Measurements from ENCODE around the gene OPN1SW.
A peak's percentile ranks its signal among the peaks of the same experiment; 100 is the strongest.

OPN1SW gene

GRCh38 chr7:128792471-128793180, 17.0 kb upstream of the OPN1SW start:
- DNase-seq = no peak

DNA sequence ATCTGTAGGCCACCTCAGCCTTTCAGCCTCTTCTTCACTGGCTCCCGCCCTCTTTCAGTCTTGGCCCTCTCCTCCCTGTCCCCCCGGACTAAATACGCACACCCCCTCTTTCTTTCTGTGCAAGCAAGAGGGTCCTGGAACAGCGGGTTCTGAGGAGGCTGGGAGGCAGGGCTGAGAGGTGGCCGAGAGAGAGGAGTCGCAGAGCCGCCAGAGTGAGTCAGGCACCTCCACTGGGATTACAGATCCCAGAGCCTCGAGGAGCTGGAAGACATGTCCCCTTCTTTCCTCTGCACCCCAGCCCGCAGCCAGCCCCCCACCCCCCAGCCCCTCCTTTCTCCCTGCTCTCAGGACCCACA, 16.4 kb upstream of the OPN1SW start:
- no peak for DNase-seq

DNA sequence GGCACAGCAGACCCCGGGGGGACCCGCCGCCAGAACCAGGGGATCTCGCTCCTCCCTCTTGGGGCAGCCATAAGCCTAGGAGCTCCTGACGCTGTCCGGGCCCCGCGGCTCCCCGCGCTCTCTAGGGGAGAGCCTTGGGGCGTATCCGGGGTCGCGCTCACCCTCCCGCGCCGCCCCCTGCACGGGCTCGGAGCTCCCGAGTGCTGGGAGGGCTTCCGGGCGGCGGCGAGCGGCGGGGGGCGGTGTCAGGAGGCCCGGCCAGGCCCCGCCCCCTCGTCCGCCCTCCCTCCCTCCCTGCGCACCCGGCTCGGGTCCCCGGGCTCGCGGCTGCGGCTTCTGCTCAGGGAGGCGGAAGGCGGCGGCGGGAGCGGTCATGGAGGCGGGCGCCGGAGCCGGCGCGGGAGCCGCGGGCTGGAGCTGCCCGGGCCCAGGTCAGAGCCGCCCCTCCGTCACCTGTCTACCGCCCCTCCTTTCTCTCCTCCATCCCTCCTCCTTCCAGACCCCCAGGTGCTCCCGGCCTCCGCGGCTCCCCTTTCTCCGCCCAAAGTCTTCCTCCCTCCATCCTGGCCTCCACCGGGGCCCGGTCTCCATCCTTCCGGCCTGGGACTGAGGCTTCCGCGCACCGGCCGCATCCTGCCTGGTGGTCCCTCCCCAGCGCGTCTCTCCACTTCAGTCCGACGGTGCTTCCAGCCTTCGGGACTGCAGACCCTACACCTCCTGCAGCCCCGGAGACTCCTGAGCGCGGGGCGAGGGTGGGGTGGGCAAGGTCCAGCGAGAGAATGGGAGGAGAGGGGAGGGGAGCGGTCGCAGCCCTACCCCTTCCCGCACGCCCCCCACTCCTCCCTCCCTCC, 15.8 kb upstream of the OPN1SW start, which contains the start of gene CCDC136:
Gene CCDC136 (plus strand): TSS at position 848 of the 851 bp plus-strand sequence. CDS start 444 bp downstream, outside the sequence.
- peak; percentile 77 for DNase-seq

DNA sequence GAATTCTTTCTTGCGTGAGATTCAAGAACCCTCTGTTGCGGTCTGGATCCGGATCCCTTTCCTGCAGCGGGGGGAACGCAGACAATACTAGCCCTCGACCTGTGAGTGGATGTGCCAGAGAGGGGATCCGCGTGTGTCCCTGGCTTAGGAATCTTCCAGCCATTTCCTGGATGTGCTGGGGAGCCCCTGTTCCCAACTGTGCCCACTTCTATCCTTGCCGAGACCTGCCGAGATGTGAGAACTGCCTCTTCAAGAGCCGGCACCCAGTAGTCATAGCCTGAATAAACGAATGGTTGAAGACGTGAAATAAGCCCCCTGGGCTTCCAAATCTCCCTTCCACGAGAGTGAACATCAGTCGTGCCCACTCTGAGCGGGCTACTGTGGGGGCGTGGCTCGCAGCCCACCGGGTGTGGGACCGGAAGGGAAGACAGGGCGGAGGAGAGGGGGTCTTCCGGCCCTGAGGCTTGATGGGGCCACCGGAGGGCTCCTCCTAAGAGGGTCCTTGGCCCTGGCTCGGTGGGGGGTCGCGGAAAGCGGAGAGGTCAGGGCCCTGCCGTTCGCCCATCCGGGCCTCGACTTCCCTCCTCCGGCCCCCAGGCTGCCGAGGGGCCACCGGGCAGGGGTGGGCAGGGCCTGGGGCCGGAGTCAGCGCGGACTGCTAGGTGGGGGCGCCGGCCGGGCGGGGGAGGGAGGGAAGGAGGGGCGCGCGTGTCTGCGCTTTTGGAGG, 14.9 kb upstream of the OPN1SW start:
- DNase-seq = no peak

DNA sequence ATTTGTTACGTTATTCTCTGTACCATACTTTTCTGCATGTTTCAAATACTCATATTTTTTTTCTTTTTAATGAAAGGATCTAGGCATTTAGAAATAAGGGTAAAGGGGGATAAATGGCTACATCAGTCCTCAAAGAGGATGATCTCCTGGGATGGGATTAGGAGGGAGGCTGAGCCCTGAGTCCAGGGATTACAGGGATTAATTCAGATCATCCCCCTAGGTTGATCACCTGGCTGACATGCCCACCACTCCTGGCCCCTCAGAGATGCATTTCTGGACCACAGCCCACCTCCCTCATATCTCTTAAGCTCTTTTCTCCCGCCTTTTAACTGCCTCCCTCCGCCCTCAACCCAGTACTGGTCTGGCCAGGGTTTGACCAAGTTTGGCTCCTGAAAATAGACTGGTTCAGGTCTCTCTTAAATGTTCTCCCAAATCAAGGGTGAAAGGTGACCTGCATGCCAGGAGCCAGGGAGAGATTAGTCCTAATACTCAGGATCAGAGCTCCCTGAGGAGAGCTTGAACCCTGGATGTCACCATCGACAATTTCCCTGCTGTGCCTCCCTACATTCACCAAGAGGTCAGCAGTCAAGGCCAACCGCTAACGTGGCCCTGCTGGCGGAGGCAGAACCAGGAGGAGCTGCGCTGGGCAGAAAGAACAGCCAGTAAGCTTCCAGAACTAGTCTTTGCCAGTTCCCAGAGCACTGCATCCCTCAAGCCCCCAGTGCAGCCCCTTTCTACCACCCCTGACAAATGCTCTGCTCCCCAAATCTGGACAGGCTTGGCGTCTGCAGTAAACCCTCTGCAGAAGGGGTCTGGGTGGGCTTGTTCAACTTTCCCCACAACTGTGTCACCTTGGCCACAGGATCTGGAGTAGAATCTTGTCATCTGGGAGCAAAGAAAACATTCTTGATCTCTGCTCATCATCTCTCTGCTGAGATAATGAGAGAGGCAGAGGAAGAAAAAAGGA, 13.1 kb upstream of the OPN1SW start:
- no peak for DNase-seq

DNA sequence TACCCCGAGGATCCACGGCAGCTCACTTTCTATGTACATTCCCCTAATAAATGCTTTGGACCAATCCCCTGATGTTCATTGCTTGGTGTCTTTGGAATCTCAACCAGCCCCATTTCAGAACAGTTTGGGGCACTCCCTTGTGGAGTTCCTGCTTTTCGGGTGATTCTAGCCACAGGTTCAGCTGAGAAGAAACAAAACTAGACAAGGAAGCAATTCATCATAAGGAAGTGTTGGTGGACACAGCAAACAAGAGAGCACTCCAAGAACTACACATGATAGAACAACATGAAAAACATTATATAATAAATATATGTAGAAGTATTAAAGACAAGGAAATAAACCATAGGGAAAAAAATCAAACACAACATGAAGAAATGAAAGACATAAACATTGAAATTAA, 10.1 kb upstream of the OPN1SW start:
- DNase-seq = no peak

DNA sequence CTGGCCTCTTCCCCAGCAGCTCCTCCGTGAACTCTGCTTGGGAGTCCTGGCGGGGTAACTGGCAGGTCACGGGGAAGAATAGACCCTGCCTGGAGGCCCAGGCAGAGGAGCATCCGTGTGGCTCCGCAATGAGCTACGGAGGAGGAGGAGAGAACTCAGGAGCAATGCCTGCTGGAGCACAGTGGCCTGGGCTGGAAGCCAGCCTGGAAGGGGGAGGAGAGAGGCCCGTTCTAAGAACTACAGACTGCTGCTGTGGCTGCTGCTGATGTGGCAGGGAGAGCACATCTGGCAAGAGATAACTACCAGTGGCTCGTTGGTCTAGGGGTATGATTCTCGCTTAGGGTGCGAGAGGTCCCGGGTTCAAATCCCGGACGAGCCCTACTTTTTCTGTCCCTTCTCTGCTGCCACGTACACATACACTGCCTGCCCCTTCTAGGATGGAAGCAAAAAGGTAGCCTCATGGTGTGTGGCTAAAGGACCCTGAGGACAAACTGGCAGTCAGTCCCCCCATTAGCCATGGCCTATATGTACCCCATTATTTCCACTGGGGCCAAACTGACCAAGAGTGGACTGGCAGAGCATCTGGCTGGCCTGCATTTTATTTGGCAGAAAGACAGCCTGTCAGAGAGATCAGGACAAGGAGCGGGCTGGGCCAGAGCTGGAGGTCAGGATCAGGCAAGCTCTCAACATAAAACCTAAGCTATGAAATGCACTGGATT, 7.7 kb upstream of the OPN1SW start:
- no peak for DNase-seq

DNA sequence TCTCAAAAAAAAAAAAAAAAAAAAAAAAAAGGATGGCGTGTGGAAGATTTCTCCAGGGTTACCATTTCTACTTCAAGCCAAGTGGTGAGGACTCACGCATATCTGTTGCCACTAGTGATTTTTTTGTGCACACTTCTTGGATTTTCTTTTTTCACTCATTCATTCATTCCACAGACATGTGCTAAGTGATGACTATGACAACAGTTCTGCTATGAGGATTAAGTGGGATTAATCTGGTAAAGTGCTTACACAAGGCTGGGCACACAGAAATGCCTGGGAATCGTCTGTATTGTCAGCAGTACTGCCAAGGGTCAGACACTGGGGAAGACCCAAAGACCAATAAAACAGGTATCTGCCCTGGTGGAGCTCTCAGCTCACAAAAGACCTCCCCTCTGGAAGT, 6.3 kb upstream of the OPN1SW start:
- no peak for DNase-seq

- no peak for DNase-seq
Observed at GRCh38 chr7:128781126-128781525, 5.5 kb upstream of the OPN1SW start.

DNA sequence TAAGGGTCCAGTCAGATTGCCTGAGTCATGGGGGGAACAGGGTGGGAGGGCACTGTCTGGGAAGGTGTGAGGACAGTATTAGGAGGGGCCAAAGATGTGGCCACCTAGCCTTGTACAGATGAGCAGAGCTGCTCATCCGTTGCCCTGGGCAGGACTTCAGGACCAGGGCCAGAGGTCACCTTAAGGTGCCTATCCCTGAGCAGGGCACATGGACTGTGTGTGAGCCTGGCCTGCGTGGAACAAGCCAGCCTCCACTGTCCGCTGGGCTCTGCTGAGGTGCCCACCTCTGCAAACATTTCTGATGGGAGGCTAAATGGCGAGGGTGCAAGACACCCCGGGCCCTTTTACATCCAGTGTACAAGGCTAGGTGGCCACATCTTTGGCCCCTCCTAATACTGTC, 3.4 kb upstream of the OPN1SW start:
- no peak for DNase-seq

DNA sequence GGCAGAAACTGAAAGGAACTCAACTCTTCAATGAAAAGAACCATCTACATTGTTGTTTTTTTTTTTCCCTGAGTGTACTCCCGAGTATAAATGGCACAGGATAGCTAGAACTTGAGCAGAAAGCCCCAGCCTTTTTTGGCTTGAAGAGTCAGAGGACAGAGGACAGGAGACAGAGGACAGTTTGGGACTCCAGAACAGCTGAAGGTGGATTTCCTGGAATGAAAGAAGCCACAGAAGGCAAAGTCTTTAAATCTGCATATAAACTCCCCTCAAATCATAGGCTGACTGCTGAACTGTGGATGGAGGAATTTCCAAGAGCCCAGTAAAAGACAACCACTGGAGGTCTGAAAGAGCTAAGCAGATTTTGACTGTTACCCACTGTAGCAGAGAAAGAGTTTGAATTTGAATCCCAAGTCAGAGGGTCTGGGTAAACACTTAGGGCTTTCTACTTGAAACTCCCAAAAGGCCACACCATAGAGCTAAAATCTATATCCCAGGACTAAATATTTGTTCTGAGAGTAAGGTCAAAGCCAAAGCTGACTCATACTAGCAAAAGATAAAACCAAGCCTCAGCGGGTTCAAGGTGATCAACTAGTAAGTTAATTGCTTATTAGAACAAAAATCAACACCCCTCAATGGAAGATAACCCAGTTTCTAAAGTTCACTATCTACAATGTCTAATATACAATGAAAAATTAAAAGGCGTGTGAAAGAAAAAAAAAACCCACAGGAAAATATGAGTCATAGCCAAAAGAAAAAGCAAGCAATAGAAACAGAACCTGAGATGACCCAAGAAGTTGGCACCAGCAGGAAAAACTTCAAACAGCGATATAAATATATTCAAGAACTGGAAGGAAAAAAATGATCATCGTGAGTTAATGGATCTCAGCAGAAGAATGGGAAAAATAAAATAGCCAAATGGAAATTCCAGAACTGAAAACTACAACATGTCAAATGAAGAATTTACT, 1.8 kb upstream of the OPN1SW start:
- no peak for DNase-seq

DNA sequence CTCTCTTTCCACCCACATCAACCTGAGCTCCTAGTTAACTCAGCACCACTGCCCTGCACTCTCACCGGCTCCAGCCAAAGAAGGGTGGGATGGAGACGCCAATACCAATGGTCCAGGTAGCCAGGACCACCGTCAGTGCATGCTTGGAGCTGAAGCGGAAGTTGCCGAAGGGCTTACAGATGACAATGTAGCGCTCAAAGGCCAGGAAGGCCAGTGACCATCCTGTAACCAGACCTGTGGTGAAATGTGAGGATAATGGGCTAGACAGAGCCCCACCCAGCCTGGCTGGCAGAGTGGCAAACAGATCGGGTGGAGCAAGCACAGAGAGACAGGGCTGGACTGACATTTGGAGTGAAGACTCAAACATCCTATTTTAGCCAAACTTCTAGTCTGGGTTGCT, 673 bp downstream of the OPN1SW start:
- no peak for DNase-seq

- DNase-seq = no peak
Observed at GRCh38 chr7:128774029-128774689, 1.4 kb downstream of the OPN1SW start.

DNA sequence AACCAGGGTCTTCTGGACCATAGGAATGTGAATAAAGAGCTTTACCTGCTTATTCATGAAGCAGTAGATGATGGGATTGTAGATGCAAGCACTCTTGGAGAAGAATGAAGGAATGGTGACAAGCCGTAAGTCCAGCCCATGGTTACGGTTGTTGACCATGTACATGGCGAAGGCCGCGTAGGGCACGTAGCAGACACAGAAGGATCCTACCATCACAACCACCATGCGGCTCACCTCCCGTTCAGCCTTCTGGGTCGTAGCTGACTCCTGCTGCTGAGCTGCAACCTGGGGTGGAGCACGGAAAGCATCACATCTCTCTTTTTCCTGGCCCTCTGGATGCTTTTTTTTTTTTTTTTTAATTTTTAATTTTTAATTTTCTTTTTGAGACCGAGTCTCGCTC, 2.0 kb downstream of the OPN1SW start:
- no peak for DNase-seq

- DNase-seq = no peak
Observed at GRCh38 chr7:128770233-128770632, 5.4 kb downstream of the OPN1SW start.

- DNase-seq = no peak
Observed at GRCh38 chr7:128767475-128768110, 8.0 kb downstream of the OPN1SW start.

DNA sequence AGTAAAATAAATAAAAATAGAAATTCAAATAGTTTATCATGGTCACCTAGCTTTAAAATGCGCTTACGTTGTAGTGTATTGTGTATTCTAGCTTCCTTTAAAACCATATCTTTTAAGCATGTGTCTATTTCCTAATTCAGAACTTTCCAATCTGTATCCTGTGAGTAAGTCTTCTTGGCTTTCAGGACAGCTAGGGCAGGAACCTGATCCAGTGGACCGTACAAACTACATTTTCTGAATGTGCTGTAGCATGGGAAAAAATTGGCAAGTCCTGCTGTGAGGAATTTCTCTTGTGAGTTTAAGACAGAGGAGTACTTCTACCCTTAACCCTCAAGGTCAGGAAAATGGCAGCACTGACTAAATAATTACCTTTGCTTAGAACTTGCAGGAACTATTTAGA, 12.1 kb downstream of the OPN1SW start:
- no peak for DNase-seq

- no peak for DNase-seq
Observed at GRCh38 chr7:128759242-128759641, 16.4 kb downstream of the OPN1SW start.

- no peak for DNase-seq
Observed at GRCh38 chr7:128758553-128758952, 17.0 kb downstream of the OPN1SW start.

Measured in activated CD8-positive, alpha-beta memory T cell treated with anti-CD3 and anti-CD28 coated beads, Interleukin-2, amount 50 U/mL, for 4 hours (primary cell).